ENCODE results near the gene APIP. TPM values are rescaled to one million over a fixed set of nuclear protein-coding genes. Genes with fewer than 3 reads are reported as not detected.

APIP gene
- total RNA-seq, 1 experiment from 2014 or later = 31.3 TPM

DNA sequence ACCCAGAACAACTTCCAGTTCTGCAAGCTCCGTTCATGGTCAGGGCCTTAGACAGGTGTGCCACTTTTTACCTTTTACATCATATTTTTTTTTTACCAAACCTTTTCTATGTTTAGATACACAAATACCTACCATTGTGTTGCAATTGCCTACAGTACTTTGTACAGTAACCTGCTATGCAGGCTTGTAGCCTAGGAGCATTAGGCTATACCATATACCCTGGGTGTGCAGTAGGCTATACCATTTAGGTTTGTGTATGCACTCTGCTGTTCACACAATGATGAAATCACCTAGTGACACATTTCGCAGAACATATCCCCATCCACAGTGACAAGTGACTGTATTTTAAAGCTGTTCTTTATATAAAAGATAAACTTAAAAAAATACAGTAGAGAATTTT is 29.6 kb downstream of the APIP start:
- H4K20me1 ChIP-seq (ENCODE audit: control insufficient read depth, insufficient read depth, insufficient read length) = no peaks in the 10 kb centered on the region
- WGBS (ENCODE audit: extremely low coverage, insufficient read length, low lambda C conversion rate) = no CpG with 5 or more reads among the region's 2 CpGs
- no peaks in the 10 kb centered on the region for H3K9me3 ChIP-seq (ENCODE audit: control insufficient read depth, low read depth, low read length)
- H3K79me1 ChIP-seq (ENCODE audit: insufficient read depth, low read depth, low read length, poor library complexity, severe bottlenecking) = no peaks in the 10 kb centered on the region
- no peak overlapping the region for H3K56ac ChIP-seq (ENCODE audit: insufficient read length, low read depth, low read length)
- no peaks in the 10 kb centered on the region for H3K23me2 ChIP-seq (ENCODE audit: insufficient read length, low read depth, low read length, poor library complexity, severe bottlenecking)
- Mint-ChIP-seq H3K27me3 (ENCODE audit: low read depth) (no peaks in the 10 kb centered on the region), H3K27ac (no peak overlapping the region), H3K4me3 (no peak overlapping the region), H3K36me3 (ENCODE audit: insufficient read depth in 1 of 3, low read depth in 3 of 3) (peaks cover 7 to 22% (median 18%) of the 10 kb centered on the region in 3 experiments; a peak in 6 of 7 replicates), H3K9me3 (peaks cover 0 to 1% of the 10 kb centered on the region in 2 experiments; a peak in 2 of 5 replicates), H3K4me1 (no peaks in the 10 kb centered on the region)
- H3K4ac ChIP-seq (ENCODE audit: low read depth, low read length) = no peak overlapping the region
- no peak overlapping the region for H2BK5ac ChIP-seq (ENCODE audit: insufficient read length, low read length)
- H3T11ph ChIP-seq (ENCODE audit: low read length) = no peak overlapping the region
- H2BK120ac ChIP-seq (ENCODE audit: low read depth, low read length, poor library complexity, severe bottlenecking) = no peak overlapping the region
- no peak for TF ChIP-seq CTCF (conservative IDR thresholded peaks at IDR 0.05)
- no peak overlapping the region for H3K4me2 ChIP-seq (ENCODE audit: insufficient read depth, insufficient read length, low read length)
- no peak overlapping the region for H2AK5ac ChIP-seq (ENCODE audit: insufficient read length, low read length)
- H3K27ac ChIP-seq (ENCODE audit: insufficient read length, low read depth, low read length) = no peak overlapping the region
- H3K18ac ChIP-seq (ENCODE audit: insufficient read length, low read depth, low read length) = no peak overlapping the region
- H3K79me2 ChIP-seq (ENCODE audit: insufficient read depth, low read length) = no peaks in the 10 kb centered on the region
- no peak overlapping the region for H4K91ac ChIP-seq (ENCODE audit: insufficient read length, low read depth, low read length)
- H3K9ac ChIP-seq (ENCODE audit: extremely low read depth, insufficient read length, low read length) = no peak overlapping the region
- H4K8ac ChIP-seq (replicated peaks; ENCODE audit: insufficient read length, low read depth, low read length) = no peak overlapping the region
- no peak overlapping the region for H3K14ac ChIP-seq (ENCODE audit: insufficient read depth, low read length)
- H3K27me3 ChIP-seq (ENCODE audit: insufficient read depth, low read length) = no peaks in the 10 kb centered on the region; the same call in 1 of the 2 replicates
- no peak overlapping the region for H4K5ac ChIP-seq (ENCODE audit: insufficient read length, low read depth, low read length)
- no peak overlapping the region for H2BK15ac ChIP-seq (ENCODE audit: low read depth, low read length)
- H2BK12ac ChIP-seq (ENCODE audit: insufficient read length, low read depth, low read length) = no peak overlapping the region
- no peak overlapping the region for H3K23ac ChIP-seq (ENCODE audit: insufficient read length, low read depth, low read length)
- H3K4me1 ChIP-seq (ENCODE audit: insufficient read depth, low read length) = no peaks in the 10 kb centered on the region
- no peak for DNase-seq
- no peak overlapping the region for H2AFZ ChIP-seq (ENCODE audit: low read length)
- H2BK20ac ChIP-seq (ENCODE audit: low read depth, low read length, poor library complexity, severe bottlenecking) = no peak overlapping the region
